Tibial nerve (tissue), 4 donors: Measurements from ENCODE around the gene ESRRG. TPM values are rescaled to one million over a fixed set of nuclear protein-coding genes. Genes with fewer than 3 reads are reported as not detected.

Experiments
- DNase-seq, 2 donors: peaks; one replicate each; pipeline ENCODE4 v3.0.0-alpha.2; 2019; ENCODE audit warnings: low spot score in 2 of 2
- H3K27ac ChIP-seq, 4 donors: fragments of 200-600 bp; sonication (generic) in 3 of 4; one replicate each; pipeline ENCODE4 v1.5.1; 2017 to 2019; ENCODE audit warnings: mild to moderate bottlenecking in 1 of 4
- H3K27me3 ChIP-seq, 2 donors: fragments of 200-600 bp; sonication (generic) in 1 of 2; one replicate each; pipeline versions ENCODE4 v1.5.1 to v1.6.0; 2017 to 2019
- H3K36me3 ChIP-seq, 3 donors: fragments of 200-600 bp; sonication (generic); one replicate each; pipeline ENCODE4 v1.5.1; 2018 to 2019
- H3K4me1 ChIP-seq, 4 donors: fragments of 200-600 bp; sonication (generic) in 3 of 4; one replicate each; pipeline ENCODE4 v1.5.1; 2017 to 2019
- H3K4me3 ChIP-seq, 4 donors: fragments of 200-600 bp; sonication (generic) in 3 of 4; one replicate each; pipeline ENCODE4 v1.5.1; 2017 to 2019; ENCODE audit warnings: mild to moderate bottlenecking in 1 of 4, moderate library complexity in 1 of 4
- H3K9me3 ChIP-seq, 4 donors: fragments of 200-600 bp; sonication (generic) in 3 of 4; one replicate each; pipeline ENCODE4 v1.5.1; 2017 to 2019
- EP300 ChIP-seq, 2 donors: sonication (generic); formaldehyde crosslinking; IDR thresholded peaks; one replicate each; pipeline ENCODE4 v1.6.1; 2017; ENCODE audit warnings: antibody characterized with exemption in 2 of 2, mild to moderate bottlenecking in 1 of 2
- POLR2A ChIP-seq, 2 donors: fragments of 450-650 bp; IDR thresholded peaks; one replicate each; pipeline ENCODE4 v1.6.1; 2017; ENCODE audit warnings: antibody characterized with exemption in 2 of 2, mild to moderate bottlenecking in 2 of 2, moderate library complexity in 2 of 2
- whole genome bisulfite sequencing, 2 donors: methylation state at CpG; one replicate each; pipeline ENCODE4 v1.1.5; 2018; 5-methylcytosine and 5-hydroxymethylcytosine counted together
- total RNA-seq, 4 donors: library from RNA; depleted of rRNA; stranded (reverse); fragments of >200 nt; gene quantifications; one replicate each; pipeline ENCODE4 v1.1.0, GENCODE V29; 2016
- TF ChIP-seq, protein P1 (sequence below), 5 experiments: fragments of 200-600 bp in 3 of 5; fragments of 450-650 bp in 2 of 5; sonication (generic) in 3 of 5; IDR thresholded peaks; one replicate each; pipeline ENCODE4 v1.5.1; 2016 to 2019; ENCODE audit warnings: antibody characterized with exemption in 5 of 5, mild to moderate bottlenecking in 3 of 5, moderate library complexity in 2 of 5

Gene ESRRG
- total RNA-seq, 4 donors from 2014 or later = 1.4 to 3.3 (median 1.6) TPM

GRCh38 chr1:216679108-216679507 is 44.1 kb downstream of the ESRRG start:
- Histone ChIP-seq H3K27ac (no peak overlapping the region), H3K4me1 (no peaks in the 10 kb centered on the region), H3K4me3 (no peak overlapping the region), H3K36me3 (no peaks in the 10 kb centered on the region), H3K9me3 (no peaks in the 10 kb centered on the region), H3K27me3 (no peaks in the 10 kb centered on the region)
- no peak for TF ChIP-seq EP300 (IDR thresholded peaks at IDR 0.05)
- TF ChIP-seq, protein P1, sequence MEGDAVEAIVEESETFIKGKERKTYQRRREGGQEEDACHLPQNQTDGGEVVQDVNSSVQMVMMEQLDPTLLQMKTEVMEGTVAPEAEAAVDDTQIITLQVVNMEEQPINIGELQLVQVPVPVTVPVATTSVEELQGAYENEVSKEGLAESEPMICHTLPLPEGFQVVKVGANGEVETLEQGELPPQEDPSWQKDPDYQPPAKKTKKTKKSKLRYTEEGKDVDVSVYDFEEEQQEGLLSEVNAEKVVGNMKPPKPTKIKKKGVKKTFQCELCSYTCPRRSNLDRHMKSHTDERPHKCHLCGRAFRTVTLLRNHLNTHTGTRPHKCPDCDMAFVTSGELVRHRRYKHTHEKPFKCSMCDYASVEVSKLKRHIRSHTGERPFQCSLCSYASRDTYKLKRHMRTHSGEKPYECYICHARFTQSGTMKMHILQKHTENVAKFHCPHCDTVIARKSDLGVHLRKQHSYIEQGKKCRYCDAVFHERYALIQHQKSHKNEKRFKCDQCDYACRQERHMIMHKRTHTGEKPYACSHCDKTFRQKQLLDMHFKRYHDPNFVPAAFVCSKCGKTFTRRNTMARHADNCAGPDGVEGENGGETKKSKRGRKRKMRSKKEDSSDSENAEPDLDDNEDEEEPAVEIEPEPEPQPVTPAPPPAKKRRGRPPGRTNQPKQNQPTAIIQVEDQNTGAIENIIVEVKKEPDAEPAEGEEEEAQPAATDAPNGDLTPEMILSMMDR (IDR thresholded peaks at IDR 0.05) = no peak
- TF ChIP-seq POLR2A (IDR thresholded peaks at IDR 0.05) = no peak
- no peak for DNase-seq
- 70 to 77% methylated on average over 14 of the region's 14 CpGs for WGBS, 2 donors

GRCh38 chr1:216670118-216670883 is 52.9 kb downstream of the ESRRG start:
- H3K9me3 ChIP-seq = no peaks in the 10 kb centered on the region
- no peak overlapping the region for H3K27ac ChIP-seq
- DNase-seq = no peak
- no peaks in the 10 kb centered on the region for H3K27me3 ChIP-seq
- no peaks in the 10 kb centered on the region for H3K36me3 ChIP-seq
- no peak overlapping the region for H3K4me3 ChIP-seq
- no peak for TF ChIP-seq EP300 (IDR thresholded peaks at IDR 0.05)
- TF ChIP-seq, protein P1 (IDR thresholded peaks at IDR 0.05) = no peak
- no peak for TF ChIP-seq POLR2A (IDR thresholded peaks at IDR 0.05)
- no peaks in the 10 kb centered on the region for H3K4me1 ChIP-seq
- 91 to 94% methylated on average over 6 of the region's 6 CpGs for WGBS, 2 donors

DNA sequence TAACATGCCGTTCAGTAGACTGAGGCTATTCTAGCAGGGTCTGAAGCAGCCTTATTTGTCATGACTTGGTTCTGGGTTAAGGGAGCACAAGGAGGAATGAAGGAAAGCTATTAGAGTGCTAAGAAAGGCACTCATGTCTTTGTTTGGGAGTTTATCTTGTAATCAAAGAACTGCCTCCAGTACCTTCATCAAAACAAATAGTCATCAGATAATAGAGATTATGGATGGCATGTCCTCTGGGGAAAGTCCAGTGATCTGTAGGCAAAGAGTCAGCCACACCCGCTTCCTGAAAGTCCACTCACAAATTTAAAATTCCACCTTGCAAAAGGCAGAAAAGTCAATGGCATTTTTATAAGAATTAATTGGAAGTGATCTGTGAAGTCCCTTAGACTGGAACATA is 56.8 kb downstream of the ESRRG start:
- WGBS, 2 donors = 80% methylated on average over 2 of the region's 2 CpGs
- no peak overlapping the region for H3K4me3 ChIP-seq
- no peaks in the 10 kb centered on the region for H3K27me3 ChIP-seq
- no peaks in the 10 kb centered on the region for H3K36me3 ChIP-seq
- H3K9me3 ChIP-seq = no peaks in the 10 kb centered on the region
- no peak for DNase-seq
- no peak overlapping the region for H3K27ac ChIP-seq
- no peak for TF ChIP-seq POLR2A (IDR thresholded peaks at IDR 0.05)
- TF ChIP-seq, protein P1 (IDR thresholded peaks at IDR 0.05) = no peak
- TF ChIP-seq EP300 (IDR thresholded peaks at IDR 0.05) = no peak
- H3K4me1 ChIP-seq = no peaks in the 10 kb centered on the region

- no peaks in the 10 kb centered on the region for H3K27me3 ChIP-seq
- no peak overlapping the region for H3K4me3 ChIP-seq
- DNase-seq = no peak
- no peaks in the 10 kb centered on the region for H3K4me1 ChIP-seq
- no peaks in the 10 kb centered on the region for H3K9me3 ChIP-seq
- no peaks in the 10 kb centered on the region for H3K36me3 ChIP-seq
- no peak overlapping the region for H3K27ac ChIP-seq
- TF ChIP-seq POLR2A (IDR thresholded peaks at IDR 0.05) (no peak), EP300 (IDR thresholded peaks at IDR 0.05) (no peak)
- TF ChIP-seq, protein P1 (IDR thresholded peaks at IDR 0.05) = no peak
Measured at GRCh38 chr1:216665856-216666255, 57.4 kb downstream of the ESRRG start.

- no peak for DNase-seq
- Histone ChIP-seq H3K27ac (no peak overlapping the region), H3K36me3 (no peaks in the 10 kb centered on the region), H3K9me3 (no peaks in the 10 kb centered on the region), H3K27me3 (no peaks in the 10 kb centered on the region), H3K4me1 (no peaks in the 10 kb centered on the region), H3K4me3 (no peak overlapping the region)
- TF ChIP-seq POLR2A (IDR thresholded peaks at IDR 0.05) (no peak), EP300 (IDR thresholded peaks at IDR 0.05) (no peak)
- TF ChIP-seq, protein P1 (IDR thresholded peaks at IDR 0.05) = no peak
- 57 to 76% methylated on average over 1 of the region's 1 CpG for WGBS, 2 donors
Measured at GRCh38 chr1:216665406-216665805, 57.8 kb downstream of the ESRRG start.
